HEK293 (cell line): ENCODE results near the gene ICAM5.
A peak's percentile ranks its signal among the peaks of the same experiment; 100 is the strongest.

Experiments used
- CTCF ChIA-PET: fragments of 350-600 bp; formaldehyde crosslinking; extraction: SDS; loops from one replicate; lab custom pipeline; 2021; ENCODE audit warnings: antibody characterized with exemption; lab: Yijun Ruan, JAX
- POLR2A ChIA-PET: fragments of 300-600 bp; formaldehyde crosslinking; extraction: SDS; loops from one replicate; lab custom pipeline; 2020; ENCODE audit warnings: antibody characterized with exemption, inconsistent platforms; lab: Yijun Ruan, JAX
- H3K27ac ChIP-seq: fragments of 200-500 bp; sonication (Bioruptor generic); 2 replicates; pipeline ENCODE4 v1.5.1; 2014; ENCODE audit warnings: low read depth, low read length, control low read depth, inconsistent platforms; ENCODE audit errors: extremely low read depth
- H3K36me3 ChIP-seq, 2 experiments: fragments of 200-500 bp in 1 of 2; sonication (Bioruptor generic) in 1 of 2; 1 replicate in 1 of 2; 2 replicates in 1 of 2; pipeline ENCODE4 v1.5.1; 2014 to 2017; ENCODE audit warnings: inconsistent platforms in 2 of 2, low read length in 2 of 2; ENCODE audit not compliant: control insufficient read depth in 2 of 2, insufficient read depth in 1 of 2
- H3K4me1 ChIP-seq: fragments of 200-500 bp; sonication (Bioruptor generic); 2 replicates; pipeline ENCODE4 v1.5.1; 2014; ENCODE audit warnings: mild to moderate bottlenecking, low read length, inconsistent platforms; ENCODE audit not compliant: control insufficient read depth, insufficient read depth
- H3K4me3 ChIP-seq: 2 replicates; pipeline ENCODE4 v1.5.1; 2011; ENCODE audit warnings: low read depth, mild to moderate bottlenecking, control low read depth, low read length, moderate library complexity
- H3K9me3 ChIP-seq: fragments of 200-500 bp; sonication (Bioruptor generic); 2 replicates; pipeline ENCODE4 v1.5.1; 2014; ENCODE audit warnings: low read depth, low read length, inconsistent platforms; ENCODE audit not compliant: control insufficient read depth, insufficient read depth
- BCL11A ChIP-seq: fragments of 450-650 bp; formaldehyde crosslinking; IDR thresholded peaks from 2 replicates; pipeline ENCODE4 v1.5.1; 2016; ENCODE audit warnings: low read depth, missing biosample characterization, missing genetic modification characterization
- BCL11B ChIP-seq: fragments of 450-650 bp; formaldehyde crosslinking; IDR thresholded peaks from 2 replicates; pipeline ENCODE4 v1.5.1; 2016; ENCODE audit warnings: low read depth, missing biosample characterization, missing genetic modification characterization
- EGR2 ChIP-seq: fragments of 450-650 bp; formaldehyde crosslinking; IDR thresholded peaks from 2 replicates; pipeline ENCODE4 v1.5.1; 2016; ENCODE audit warnings: low read depth, missing biosample characterization, missing genetic modification characterization
- HIC1 ChIP-seq: fragments of 450-650 bp; formaldehyde crosslinking; IDR thresholded peaks from 2 replicates; pipeline ENCODE4 v1.5.1; 2016; ENCODE audit warnings: missing biosample characterization, missing genetic modification characterization
- KLF9 ChIP-seq: fragments of 450-650 bp; formaldehyde crosslinking; IDR thresholded peaks from 2 replicates; pipeline ENCODE4 v1.5.1; 2016; ENCODE audit warnings: missing biosample characterization, missing genetic modification characterization, low read depth
- OVOL3 ChIP-seq: fragments of 450-650 bp; formaldehyde crosslinking; IDR thresholded peaks from 2 replicates; pipeline ENCODE4 v1.5.1; 2016; ENCODE audit warnings: missing biosample characterization, missing genetic modification characterization
- PRDM10 ChIP-seq: fragments of 450-650 bp; formaldehyde crosslinking; IDR thresholded peaks from 2 replicates; pipeline ENCODE4 v1.5.1; 2016; ENCODE audit warnings: missing biosample characterization, missing genetic modification characterization
- PRDM4 ChIP-seq: fragments of 450-650 bp; formaldehyde crosslinking; IDR thresholded peaks from 2 replicates; pipeline ENCODE4 v1.5.1; 2017; ENCODE audit warnings: missing biosample characterization, missing genetic modification characterization
- SCRT1 ChIP-seq: fragments of 450-650 bp; formaldehyde crosslinking; IDR thresholded peaks from 2 replicates; pipeline ENCODE4 v1.5.1; 2016; ENCODE audit warnings: missing biosample characterization, missing genetic modification characterization, borderline replicate concordance
- SETDB1 ChIP-seq: IDR thresholded peaks from one replicate; pipeline ENCODE4 v1.6.1; 2017; ENCODE audit warnings: mild to moderate bottlenecking, low read length, moderate library complexity, mixed read lengths; ENCODE audit not compliant: insufficient read length
- TRIM28 ChIP-seq: IDR thresholded peaks from 2 replicates; pipeline ENCODE4 v1.6.1; 2011; ENCODE audit warnings: low read length, control low read depth, borderline replicate concordance
- ZIC2 ChIP-seq: fragments of 450-650 bp; formaldehyde crosslinking; IDR thresholded peaks from 2 replicates; pipeline ENCODE4 v1.5.1; 2016; ENCODE audit warnings: missing biosample characterization, missing genetic modification characterization
- ZNF148 ChIP-seq: fragments of 450-650 bp; formaldehyde crosslinking; IDR thresholded peaks from 2 replicates; pipeline ENCODE4 v1.5.0; 2017; ENCODE audit warnings: missing biosample characterization, missing genetic modification characterization, borderline replicate concordance
- ZNF280D ChIP-seq: fragments of 450-650 bp; formaldehyde crosslinking; IDR thresholded peaks from 2 replicates; pipeline ENCODE4 v1.5.1; 2016; ENCODE audit warnings: missing biosample characterization, missing genetic modification characterization
- ZNF341 ChIP-seq: fragments of 450-650 bp; formaldehyde crosslinking; IDR thresholded peaks from 2 replicates; pipeline ENCODE4; 2016; ENCODE audit warnings: low read depth, missing biosample characterization, missing genetic modification characterization
- ZNF48 ChIP-seq: fragments of 450-650 bp; formaldehyde crosslinking; IDR thresholded peaks from 2 replicates; pipeline ENCODE4 v1.5.1; 2016; ENCODE audit warnings: missing biosample characterization, missing genetic modification characterization
- ZNF560 ChIP-seq: fragments of 450-650 bp; formaldehyde crosslinking; IDR thresholded peaks from 2 replicates; pipeline ENCODE4 v1.5.1; 2017; ENCODE audit warnings: missing biosample characterization, missing genetic modification characterization, borderline replicate concordance
- ZNF596 ChIP-seq: fragments of 450-650 bp; IDR thresholded peaks from 2 replicates; pipeline ENCODE4 v1.5.0; 2018; ENCODE audit warnings: missing biosample characterization, mild to moderate bottlenecking, missing genetic modification characterization, moderate library complexity
- ZNF610 ChIP-seq: fragments of 450-650 bp; formaldehyde crosslinking; IDR thresholded peaks from 2 replicates; pipeline ENCODE4 v1.5.1; 2016; ENCODE audit warnings: missing biosample characterization, missing genetic modification characterization, borderline replicate concordance
- ZNF645 ChIP-seq: fragments of 450-650 bp; formaldehyde crosslinking; IDR thresholded peaks from 2 replicates; pipeline ENCODE4; 2016; ENCODE audit warnings: missing biosample characterization, missing genetic modification characterization

ICAM5 gene

GRCh38 chr19:10333758-10334587, 44.2 kb downstream of the ICAM5 start:
- Histone ChIP-seq H3K27ac (no peak overlapping the region; the same call in 1 of the 2 replicates), H3K9me3 (no peaks in the 10 kb centered on the region), H3K4me3 (peak overlapping the region; percentile 92), H3K36me3 (peaks cover 4 to 30% of the 10 kb centered on the region in 2 experiments; a peak in 2 of 3 replicates), H3K4me1 (no peaks in the 10 kb centered on the region)
- POLR2A ChIA-PET: interaction anchor here (0.6 to 2.9 kb wide), 35 partner anchors 10 to 782 kb away, joined by 3 to 32 read pairs (median 4); partner anchors contain the start of genes DNMT1, FDX2, ICAM5 and TYK2
- CTCF ChIA-PET: interaction anchor here (0.6 to 2.8 kb wide), 12 partner anchors 11 to 410 kb away, joined by 3 to 19 read pairs (median 4); no protein-coding TSS in a partner anchor
- no peak for TF ChIP-seq ZNF596
- TF ChIP-seq ZNF610: peak; percentile 34; the same call in 1 of the 2 replicates
- TF ChIP-seq BCL11A (tag by site-specific recombination): 0 out of 2 replicates have a peak, but pooled peaks have one; percentile 26
- peak; percentile 43; the same call in 1 of the 2 replicates for TF ChIP-seq KLF9 (tag by site-specific recombination)
- TF ChIP-seq PRDM4 (tag by site-specific recombination): 0 out of 2 replicates have a peak, but pooled peaks have one; percentile 14
- TF ChIP-seq PRDM10 (tag by site-specific recombination): peak; percentile 98
- TF ChIP-seq ZNF280D (tag by site-specific recombination): no peak
- TF ChIP-seq BCL11B: peak; percentile 22; the same call in 1 of the 2 replicates
- TF ChIP-seq ZIC2 (tag by site-specific recombination): 0 out of 2 replicates have a peak, but pooled peaks have one; percentile 11
- TF ChIP-seq ZNF48 (tag by site-specific recombination): no peak
- no peak for TF ChIP-seq ZNF560 (tag by site-specific recombination)
- TF ChIP-seq SCRT1 (tag by site-specific recombination): no peak
- no peak for TF ChIP-seq SETDB1
- TF ChIP-seq EGR2 (tag by site-specific recombination): peak; percentile 60
- no peak for TF ChIP-seq TRIM28
- no peak for TF ChIP-seq OVOL3 (tag by site-specific recombination)
- no peak for TF ChIP-seq ZNF148 (tag by site-specific recombination)
- TF ChIP-seq ZNF341 (tag by site-specific recombination): peak; percentile 54
- no peak for TF ChIP-seq ZNF645 (tag by site-specific recombination)
- peak; percentile 68 for TF ChIP-seq HIC1 (tag by site-specific recombination)
